Measurements from ENCODE around the gene TRAF4.
"Not testable (repeated sequence)": the region's sequence is repeated elsewhere in the genome, so short reads cannot be mapped to it uniquely, and the experiment has no call there.

TRAF4 gene

DNA sequence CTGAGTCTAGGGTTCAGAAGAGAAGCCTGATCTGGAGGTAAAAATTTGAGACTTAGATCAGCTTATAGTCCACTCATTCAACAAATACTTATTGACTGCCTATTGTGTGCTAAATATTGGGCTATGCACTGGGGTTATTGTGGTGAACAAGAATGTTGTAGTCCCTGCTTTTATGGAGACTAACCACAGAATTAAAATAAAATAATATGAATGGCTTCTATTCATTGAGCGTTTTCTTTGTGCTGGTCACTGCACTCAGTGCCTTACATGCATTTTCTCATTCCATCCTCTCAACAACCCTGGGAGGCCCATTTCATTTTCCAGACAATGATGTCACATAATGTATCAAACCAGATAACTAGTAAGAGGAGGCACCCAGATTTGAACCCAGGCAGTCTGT lies 10.5 kb upstream of the TRAF4 start:
- no peak for DNase-seq (ENCODE audit: low spot score)

DNA sequence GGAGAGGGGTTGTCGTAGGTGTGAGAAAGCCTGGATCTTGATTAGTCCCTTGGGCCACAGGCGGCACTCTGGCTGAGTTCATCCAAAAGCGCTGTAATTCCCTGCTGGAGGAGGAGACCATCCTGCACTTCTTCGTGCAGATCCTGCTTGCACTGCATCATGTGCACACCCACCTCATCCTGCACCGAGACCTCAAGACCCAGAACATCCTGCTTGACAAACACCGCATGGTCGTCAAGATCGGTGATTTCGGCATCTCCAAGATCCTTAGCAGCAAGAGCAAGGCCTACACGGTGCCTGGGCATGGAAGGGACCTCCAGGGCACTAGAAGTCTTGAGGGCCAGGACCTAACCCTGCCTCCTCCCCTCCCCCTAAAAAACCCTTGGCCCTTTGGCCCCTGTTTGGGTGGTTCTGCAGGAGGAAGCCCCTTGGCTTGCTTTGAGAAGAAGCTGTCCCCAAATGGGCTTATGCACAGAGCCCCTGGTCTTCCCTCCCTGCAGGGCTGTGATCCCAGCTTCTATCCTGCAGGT lies 9.0 kb upstream of the TRAF4 start:
- DNase-seq (ENCODE audit: low spot score): no peak

DNA sequence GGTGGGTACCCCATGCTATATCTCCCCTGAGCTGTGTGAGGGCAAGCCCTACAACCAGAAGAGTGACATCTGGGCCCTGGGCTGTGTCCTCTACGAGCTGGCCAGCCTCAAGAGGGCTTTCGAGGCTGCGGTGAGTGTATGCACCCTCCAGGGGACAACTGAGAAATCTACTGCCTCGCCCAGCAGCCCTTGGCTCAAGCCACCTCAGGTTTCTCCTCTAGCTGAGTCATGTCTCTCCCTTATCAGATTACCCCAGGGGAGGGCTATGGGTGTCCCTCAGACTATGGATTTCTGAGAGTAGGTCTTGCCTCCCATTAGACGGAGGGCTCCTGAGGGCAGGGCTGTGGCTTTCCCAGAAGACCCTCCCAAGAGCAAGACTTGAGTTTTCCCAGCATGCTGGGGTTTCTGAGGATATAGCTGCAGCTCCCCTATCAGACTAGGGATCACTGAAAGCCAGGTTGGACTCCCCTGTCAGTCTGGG lies 8.5 kb upstream of the TRAF4 start:
- peak; percentile 80 for DNase-seq (ENCODE audit: low spot score)

DNA sequence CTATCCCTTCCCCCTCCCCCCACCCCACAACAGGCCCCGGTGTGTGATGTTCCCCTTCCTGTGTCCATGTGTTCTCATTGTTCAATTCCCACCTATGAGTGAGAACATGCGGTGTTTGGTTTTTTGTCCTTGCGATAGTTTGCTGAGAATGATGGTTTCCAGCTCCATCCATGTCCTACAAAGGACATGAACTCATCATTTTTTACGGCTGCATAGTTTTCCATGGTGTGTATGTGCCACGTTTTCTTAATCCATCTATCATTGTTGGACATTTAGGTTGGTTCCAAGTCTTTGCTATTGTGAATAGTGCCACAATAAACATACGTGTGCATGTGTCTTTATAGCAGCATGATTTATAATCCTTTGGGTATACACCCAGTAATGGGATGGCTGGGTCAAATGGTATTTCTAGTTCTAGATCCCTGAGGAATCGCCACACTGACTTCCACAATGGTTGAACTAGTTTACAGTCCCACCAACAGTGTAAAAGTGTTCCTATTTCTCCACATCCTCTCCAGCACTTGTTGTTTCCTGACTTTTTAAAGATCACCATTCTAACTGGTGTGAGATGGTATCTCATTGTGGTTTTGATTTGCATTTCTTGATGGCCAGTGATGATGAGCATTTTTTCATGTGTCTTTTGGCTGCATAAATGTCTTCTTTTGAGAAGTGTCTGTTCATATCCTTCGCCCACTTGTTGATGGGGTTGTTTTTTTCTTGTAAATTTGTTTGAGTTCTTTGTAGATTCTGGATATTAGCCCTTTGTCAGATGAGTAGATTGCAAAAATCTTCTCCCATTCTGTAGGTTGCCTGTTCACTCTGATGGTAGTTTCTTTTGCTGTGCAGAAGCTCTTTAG lies 7.7 kb upstream of the TRAF4 start:
- not testable (repeated sequence) for DNase-seq (ENCODE audit: low spot score)

DNA sequence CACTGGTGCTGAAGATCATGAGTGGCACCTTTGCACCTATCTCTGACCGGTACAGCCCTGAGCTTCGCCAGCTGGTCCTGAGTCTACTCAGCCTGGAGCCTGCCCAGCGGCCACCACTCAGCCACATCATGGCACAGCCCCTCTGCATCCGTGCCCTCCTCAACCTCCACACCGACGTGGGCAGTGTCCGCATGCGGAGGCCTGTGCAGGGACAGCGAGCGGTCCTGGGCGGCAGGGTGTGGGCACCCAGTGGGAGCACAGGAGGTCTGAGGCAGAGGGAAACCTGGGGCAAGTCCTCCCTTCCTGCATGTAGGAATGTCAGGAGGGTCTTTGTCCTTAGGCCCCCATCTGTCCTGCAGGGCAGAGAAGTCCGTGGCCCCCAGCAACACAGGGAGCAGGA lies 6.5 kb upstream of the TRAF4 start:
- DNase-seq (ENCODE audit: low spot score): no peak

DNA sequence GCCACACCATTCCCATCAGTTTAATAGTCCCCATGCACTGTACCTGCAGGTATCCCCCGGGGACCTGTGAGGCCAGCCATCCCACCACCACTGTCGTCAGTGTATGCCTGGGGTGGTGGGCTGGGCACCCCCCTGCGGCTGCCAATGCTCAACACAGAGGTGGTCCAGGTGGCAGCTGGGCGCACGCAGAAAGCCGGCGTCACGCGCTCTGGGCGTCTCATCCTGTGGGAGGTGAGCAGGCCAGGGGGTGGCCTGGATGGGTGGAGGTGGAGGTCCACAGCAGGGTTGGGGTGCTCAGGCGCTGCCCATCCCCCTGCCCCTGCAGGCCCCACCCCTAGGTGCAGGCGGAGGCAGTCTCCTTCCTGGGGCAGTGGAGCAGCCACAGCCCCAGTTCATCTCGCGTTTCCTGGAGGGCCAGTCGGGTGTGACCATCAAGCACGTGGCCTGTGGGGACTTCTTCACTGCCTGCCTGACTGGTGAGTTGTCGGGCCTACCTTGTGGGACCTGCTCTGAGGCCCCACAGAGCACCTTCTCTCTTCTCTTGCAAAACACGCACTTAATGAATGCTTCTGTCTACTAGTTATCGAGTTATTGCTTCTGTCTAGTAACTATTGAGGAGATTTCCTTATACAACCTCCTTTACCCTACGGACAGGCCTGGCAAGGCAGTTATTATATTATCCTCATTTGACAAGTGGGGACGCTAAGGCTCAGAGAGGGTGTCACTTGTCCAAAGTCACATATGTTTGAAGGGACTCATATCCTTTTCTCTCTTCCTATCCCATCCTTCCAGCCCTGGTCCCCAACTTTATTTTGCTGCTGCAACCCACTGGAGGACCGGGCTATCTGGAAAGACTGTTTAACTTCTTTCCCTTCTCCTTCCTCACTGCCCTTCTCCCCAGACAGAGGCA lies 5.8 kb upstream of the TRAF4 start:
- DNase-seq (ENCODE audit: low spot score): no peak

DNA sequence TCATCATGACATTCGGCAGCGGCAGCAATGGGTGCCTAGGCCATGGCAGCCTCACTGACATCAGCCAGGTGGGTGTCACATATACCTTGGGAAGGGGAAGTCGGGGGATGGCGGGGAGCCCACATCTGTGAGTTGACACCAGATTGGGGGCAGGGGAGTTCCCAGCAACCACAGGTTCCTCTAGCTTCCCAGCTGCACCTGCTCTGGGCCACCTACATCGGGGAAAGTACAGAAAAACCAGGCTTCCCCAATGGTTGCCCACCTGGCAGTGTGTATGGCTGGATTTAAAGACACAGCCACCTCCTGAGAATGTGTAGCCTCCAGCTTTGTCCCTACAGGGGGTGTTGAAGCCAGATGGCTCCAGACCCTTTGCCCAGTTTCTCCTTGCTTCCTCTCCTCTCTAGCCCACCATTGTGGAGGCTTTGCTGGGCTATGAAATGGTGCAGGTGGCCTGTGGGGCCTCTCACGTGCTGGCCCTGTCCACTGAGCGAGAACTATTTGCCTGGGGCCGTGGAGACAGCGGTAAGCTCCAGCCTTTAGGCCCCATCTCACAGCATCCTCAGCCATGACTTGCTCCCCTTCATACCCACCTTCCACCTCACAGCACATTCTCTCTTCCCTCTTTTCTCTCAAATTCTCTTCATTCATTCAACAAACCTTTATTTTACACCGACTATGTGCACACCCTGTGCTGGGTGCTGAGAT lies 5.0 kb upstream of the TRAF4 start:
- DNase-seq (ENCODE audit: low spot score): no peak

DNA sequence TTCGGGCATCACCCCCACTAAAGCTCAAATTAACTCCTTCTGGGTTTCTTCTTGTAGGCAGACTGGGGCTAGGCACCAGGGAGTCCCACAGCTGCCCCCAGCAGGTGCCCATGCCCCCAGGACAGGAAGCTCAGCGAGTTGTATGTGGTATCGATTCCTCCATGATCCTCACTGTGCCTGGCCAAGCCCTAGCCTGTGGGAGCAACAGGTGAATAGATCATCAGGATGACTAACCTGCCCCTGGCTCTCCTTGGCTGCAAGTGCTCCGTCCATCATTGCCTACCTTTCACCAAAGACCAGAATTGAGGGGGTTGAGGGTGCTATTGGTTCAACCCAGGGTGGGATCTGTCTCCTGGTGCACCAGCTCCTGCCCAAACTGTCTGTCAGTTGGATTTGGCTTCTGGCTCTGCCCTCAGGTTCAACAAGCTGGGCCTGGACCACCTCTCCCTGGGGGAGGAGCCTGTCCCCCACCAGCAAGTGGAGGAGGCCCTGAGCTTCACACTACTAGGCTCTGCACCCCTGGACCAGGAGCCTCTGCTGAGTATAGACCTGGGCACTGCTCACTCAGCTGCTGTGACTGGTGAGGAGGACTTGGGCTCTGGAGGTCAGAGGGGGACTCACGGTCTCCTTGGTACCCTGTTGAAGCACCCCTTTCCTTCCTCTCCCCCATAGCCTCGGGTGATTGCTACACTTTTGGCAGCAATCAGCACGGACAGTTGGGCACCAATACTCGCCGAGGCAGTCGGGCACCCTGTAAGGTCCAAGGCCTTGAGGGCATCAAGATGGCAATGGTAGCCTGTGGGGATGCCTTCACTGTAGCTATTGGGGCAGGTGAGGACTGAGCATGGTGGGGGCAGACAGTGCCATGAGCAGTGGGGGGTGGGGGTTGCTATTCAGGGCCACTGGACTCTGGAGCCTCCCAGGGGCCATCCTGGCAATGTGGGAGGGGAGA lies 3.1 kb upstream of the TRAF4 start:
- DNase-seq (ENCODE audit: low spot score): no peak

DNA sequence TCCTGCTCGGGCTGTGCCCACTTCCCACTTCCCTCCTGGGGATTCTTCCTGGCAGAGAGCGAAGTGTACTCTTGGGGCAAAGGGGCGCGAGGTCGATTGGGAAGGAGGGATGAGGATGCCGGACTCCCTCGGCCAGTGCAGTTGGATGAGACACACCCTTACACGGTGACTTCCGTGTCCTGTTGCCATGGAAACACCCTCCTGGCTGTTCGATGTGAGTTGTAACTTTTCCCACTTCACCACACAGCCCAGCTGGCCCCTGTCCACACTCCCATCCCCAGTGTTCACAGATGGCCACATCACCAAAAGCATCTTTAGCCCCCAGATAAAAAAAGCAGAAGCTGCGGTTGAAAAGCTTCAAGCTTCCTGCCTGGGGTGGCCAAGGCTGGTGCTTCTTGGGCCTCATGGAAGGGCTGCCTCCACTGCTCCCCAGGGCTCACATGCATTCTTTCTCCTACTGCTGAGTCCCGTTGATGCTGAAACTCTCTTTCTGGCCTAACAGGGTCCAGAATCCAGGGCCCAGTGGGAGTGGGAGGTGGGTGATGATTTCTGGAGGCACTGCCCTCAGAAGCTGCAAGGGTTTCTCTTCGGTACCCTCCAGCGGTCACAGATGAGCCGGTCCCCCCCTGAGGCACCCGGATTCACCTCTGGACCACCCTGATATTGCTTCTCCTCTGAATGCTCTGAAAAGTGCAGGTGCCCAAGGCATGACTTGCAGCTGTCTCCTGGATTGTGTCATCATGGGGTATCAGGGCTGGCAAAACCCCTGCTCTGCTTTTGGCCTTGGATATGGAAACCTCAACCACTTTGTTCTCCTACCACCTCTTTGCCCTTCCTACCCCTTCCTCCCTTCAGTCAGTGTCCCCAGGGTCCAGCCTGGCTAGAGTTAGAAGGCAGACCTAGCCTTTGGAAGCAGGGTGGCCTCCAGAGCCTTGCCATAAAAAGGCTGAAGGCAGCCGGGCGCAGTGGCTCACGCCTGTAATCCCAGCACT lies 2.2 kb upstream of the TRAF4 start:
- no peak for DNase-seq (ENCODE audit: low spot score)

DNA sequence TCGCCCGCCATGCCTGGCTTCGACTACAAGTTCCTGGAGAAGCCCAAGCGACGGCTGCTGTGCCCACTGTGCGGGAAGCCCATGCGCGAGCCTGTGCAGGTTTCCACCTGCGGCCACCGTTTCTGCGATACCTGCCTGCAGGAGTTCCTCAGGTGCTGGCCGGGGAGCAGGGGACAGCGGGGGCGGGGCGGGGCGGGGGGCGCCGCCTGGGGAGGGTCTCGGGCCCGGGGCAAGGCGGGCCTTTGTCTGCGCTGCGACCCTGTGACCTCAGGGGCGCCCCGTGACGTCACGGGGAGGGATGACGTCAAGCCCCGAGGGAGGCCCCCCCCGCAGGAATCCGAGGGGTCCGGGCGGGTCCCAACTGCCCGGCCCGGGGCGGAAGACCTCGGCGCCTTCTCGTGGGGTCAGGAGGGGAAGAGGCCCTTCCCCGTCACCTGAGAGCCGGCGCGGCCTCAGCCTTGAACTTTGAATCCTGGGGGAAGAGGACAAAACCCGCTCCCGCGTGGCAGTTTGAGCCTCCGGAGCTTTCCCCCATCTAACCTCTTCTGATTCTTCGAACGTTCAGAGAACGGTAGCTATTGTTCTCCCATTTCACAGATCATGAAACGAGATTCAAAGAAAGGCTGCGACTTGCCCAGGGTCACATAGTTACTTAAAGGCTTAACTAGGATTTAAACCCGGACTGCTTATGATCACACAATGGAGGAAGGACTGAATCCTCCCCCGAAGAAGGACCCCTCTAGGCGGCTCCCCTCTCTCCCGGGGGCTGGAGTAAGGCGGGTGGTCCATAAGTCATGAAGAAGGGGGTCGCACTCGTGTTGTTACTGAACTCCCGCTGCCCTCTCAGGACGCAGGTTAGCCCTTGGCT lies 527 bp downstream of the TRAF4 start:
- DNase-seq (ENCODE audit: low spot score): peak; percentile 65

DNA sequence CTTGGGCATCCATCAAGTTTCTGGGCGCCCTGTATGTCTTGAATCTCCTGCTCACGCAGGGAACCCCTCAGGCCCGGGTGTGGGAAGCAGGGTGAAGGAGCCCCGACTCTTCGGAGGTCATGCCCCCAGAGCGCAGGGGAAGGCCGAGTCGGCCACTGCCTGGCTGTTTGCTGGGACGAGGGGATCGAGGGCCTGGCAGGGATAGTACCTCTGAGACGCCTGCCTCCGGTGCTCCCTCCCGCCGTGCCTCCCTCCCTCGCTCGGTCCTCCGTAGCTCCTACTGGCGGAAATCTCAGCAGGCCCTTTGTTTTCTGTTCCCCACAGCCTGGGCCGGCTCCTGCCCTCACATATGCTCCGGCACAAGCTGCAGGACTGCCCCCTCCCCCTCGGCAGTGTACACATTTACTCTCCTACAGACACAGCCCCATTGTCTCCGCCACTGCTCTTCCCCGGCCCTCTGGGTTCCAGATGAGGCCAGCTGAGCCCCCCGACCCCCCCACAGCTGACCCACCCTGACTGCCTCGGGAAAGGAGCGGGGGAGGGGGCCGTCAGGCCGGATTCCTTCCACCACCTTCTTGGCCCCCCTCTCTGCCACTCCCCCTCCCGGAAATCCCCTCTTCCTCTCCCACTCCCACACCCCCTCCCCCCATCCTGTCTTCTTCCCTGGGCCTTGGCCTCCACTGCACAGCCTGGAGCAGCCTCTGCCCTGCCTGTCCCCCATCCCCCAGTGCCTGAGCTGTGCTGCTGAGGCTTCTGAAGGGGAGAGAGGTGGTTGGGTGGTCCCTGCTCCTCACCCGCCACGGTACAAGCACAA lies 1.4 kb downstream of the TRAF4 start:
- no peak for DNase-seq (ENCODE audit: low spot score)

DNA sequence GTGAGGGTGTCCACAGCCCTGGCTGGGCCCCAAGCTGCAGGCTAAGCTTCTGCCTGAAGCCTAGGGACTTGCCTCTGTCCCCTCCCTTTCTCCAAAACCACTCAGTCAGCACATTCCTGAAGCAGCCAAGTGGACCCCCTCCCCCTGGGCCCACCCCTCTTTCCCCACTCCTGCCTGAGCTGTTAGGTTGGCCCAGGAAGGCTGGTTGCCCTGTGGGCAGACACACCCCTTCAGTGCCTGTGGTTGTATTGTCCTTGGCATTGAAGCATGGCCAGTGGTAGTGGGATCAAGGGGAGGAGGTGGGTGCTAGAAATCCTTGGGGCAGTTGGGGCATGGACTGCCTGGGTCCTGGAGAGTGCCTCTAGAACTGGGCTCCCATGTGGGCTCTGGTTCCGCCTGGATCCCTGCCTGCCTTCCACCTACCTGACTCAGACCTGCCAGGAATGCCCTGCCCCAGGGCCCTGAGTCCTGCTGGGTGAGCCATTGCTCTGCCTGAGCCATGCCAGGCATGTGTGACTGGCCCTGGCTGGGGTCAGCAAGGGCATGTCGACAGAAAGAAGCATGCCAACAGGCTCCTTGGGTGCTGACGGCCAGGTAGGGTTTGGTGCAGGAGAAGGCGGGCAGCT lies 2.1 kb downstream of the TRAF4 start:
- DNase-seq (ENCODE audit: low spot score): no peak

DNA sequence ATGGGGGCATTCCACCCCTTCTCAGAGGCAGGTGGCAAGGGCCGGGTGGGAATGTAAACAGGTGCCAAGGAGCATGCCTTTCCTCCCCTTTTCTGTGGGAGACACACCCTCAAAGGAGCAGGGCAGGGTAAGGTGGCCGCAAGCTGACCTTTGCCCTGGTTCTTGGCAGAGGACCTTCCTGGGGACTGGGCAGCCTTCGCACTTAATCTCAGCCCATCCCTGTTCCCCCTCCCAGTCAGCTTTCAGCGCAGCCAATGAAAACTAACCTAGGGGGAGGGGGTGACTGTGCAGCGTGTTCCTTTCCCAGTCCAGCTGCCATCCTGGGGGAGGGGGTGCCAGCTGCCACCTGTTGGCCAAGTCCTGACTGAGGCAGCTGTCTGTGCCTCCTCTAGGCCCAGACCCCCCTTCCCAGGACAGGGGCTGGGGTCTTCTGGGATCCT lies 2.8 kb downstream of the TRAF4 start:
- no peak for DNase-seq (ENCODE audit: low spot score)

DNA sequence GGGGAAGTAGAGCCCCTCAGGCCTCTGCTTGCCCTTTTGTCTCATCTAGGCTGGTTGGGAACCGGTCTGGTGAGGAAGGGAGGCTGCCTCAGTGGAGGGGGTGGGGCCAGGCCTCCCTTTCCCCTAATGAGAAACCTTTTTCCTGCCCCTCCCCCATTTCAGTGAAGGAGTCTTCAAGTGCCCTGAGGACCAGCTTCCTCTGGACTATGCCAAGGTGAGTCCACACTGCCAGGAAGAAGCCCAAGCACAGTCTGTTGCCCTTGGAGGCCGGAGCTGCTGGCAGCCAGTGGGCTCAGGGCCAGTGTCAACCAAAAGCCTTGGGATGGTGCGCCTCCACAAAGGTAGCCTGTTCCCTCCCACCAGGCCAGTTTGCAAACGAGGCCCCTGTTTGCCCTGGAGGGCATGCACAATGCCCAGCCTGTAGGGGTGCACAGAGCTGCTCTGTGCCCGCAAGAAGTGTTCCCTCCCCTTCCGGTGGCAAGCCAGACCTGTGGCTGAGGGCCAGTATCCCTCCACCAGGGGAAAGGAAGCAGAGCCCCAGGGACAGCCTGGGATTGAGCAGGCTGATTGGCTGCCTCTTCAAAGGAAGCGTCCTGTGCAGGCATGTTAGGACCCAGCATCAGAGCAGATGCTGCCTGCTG lies 3.4 kb downstream of the TRAF4 start:
- no peak for DNase-seq (ENCODE audit: low spot score)

DNA sequence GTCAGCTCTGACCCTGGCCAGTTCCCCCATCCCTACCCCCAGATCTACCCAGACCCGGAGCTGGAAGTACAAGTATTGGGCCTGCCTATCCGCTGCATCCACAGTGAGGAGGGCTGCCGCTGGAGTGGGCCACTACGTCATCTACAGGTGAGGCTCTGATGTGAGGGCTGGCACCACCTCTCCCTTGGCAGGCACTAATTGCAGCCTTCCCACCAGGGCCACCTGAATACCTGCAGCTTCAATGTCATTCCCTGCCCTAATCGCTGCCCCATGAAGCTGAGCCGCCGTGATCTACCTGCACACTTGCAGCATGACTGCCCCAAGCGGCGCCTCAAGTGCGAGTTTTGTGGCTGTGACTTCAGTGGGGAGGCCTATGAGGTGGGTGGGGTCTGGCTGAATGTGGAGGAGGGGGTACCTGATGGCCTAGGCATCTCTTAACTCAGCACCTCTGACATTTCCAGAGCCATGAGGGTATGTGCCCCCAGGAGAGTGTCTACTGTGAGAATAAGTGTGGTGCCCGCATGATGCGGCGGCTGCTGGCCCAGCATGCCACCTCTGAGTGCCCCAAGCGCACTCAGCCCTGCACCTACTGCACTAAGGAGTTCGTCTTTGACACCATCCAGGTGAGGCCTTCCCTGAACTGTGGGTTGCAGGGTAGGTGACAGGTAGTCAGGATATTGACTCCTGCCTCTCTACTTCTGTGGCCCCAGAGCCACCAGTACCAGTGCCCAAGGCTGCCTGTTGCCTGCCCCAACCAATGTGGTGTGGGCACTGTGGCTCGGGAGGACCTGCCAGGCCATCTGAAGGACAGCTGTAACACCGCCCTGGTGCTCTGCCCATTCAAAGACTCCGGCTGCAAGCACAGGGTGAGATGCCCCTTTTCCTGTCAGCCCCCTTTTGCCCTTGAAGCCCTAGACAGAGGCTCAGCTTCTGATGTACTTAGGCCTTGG lies 4.3 kb downstream of the TRAF4 start:
- no peak for DNase-seq (ENCODE audit: low spot score)
